Fibroblast of lung (primary cell): ENCODE measurements around the gene SMIM45.

Experiments used
- CTCF ChIP-seq, 2 donors: IDR thresholded peaks in 1 of 2; conservative IDR thresholded peaks in 1 of 2; 1 replicate in 1 of 2; 2 replicates in 1 of 2; pipeline ENCODE4 v1.5.1; 2011 to 2012; ENCODE audit warnings: low read length in 2 of 2, control low read depth in 1 of 2, inconsistent platforms in 1 of 2, low read depth in 1 of 2, mild to moderate bottlenecking in 1 of 2
- EZH2 ChIP-seq: IDR thresholded peaks from 2 replicates; pipeline ENCODE4 v1.5.1; 2012; ENCODE audit warnings: low read length, control low read depth, mild to moderate bottlenecking; ENCODE audit errors: missing control alignments

GRCh38 chr22:41943661-41944209 lies 8.2 kb upstream of the SMIM45 start:
- TF ChIP-seq CTCF (conservative IDR thresholded peaks at IDR 0.05 in 1 of 2, IDR thresholded peaks at IDR 0.05 in 1 of 2; ENCODE audit: low read depth in 1 of 2, low read length in 2 of 2) (no peak), EZH2 (no peak)
